ENCODE data around the gene TMEM179B.
A peak's percentile ranks its signal among the peaks of the same experiment; 100 is the strongest.
"Not testable (repeated sequence)": the region's sequence is repeated elsewhere in the genome, so short reads cannot be mapped to it uniquely, and the experiment has no call there.

Gene TMEM179B, protein sequence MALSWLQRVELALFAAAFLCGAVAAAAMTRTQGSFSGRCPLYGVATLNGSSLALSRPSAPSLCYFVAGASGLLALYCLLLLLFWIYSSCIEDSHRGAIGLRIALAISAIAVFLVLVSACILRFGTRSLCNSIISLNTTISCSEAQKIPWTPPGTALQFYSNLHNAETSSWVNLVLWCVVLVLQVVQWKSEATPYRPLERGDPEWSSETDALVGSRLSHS

GRCh38 chr11:62787005-62787759, at the start of gene TMEM179B:
Gene TMEM179B (plus strand): TSS chr11:62787402. CDS start chr11:62787432, 30 bp downstream.
- H3K36me3 Mint-ChIP-seq, result peaks cover 49% of the 10 kb centered on the region
- peak within 1 kb of the TSS; percentile 98 for H3K27ac Mint-ChIP-seq
- no peaks in the 10 kb centered on the region for H3K9me3 Mint-ChIP-seq
- DNase-seq, result peak; percentile 99
- H3K4me1 Mint-ChIP-seq, result peaks cover 50% of the 10 kb centered on the region
- CTCF ChIA-PET, result interaction anchor here (0.7 to 4.2 kb wide), 29 partner anchors 10 to 129 kb away, joined by 3 to 65 read pairs (median 4); partner anchors contain the start of genes NXF1, POLR2G, SLC3A2 and STX5
- H3K27me3 Mint-ChIP-seq, result no peaks in the 10 kb centered on the region
- H3K4me3 Mint-ChIP-seq, result peak within 1 kb of the TSS; percentile 96

DNA sequence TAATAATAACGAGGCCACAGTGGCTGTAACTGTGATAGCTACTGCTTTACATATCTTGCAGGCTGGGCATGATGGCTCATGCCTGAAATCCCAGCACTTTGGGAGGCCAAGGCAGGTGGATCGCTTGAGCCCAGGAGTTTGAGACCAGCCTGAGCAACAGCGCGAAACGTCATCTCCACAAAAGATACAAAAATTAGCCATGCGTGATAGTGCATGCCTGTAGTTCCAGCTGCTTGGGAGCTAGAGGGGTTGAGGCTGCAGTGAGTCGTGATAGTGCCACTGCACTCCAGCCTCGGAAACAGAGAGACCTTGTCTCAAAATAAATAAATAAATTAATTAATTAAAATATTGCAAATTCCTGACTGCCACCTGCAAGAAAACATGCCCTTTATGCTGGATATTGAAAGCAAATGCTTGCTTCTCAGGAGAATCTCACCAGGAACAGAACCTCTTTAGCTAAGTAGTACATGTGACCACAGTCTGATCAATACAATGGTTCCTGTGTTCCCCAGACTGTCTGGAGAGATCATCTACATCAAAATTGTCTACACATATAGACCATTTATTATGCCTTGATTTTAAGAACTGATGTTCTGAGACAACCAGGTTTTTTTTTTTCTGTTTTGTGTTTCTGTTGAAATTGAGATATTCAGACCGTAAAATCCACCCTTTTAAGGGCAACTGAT, 39.6 kb upstream of the TMEM179B start:
- Mint-ChIP-seq H3K4me1 (peaks cover 21% of the 10 kb centered on the region), H3K9me3 (no peaks in the 10 kb centered on the region), H3K27ac (no peak overlapping the region), H3K27me3 (no peaks in the 10 kb centered on the region), H3K36me3 (peaks cover 10% of the 10 kb centered on the region), H3K4me3 (no peak overlapping the region)
- DNase-seq, result no peak
- CTCF ChIA-PET, result interaction anchor here (0.5 to 0.6 kb wide), 2 partner anchors 12 to 1452 kb away, joined by 3 read pairs; no protein-coding TSS in a partner anchor

- DNase-seq, H3K27me3 Mint-ChIP-seq, H3K4me3 Mint-ChIP-seq, H3K27ac Mint-ChIP-seq, H3K9me3 Mint-ChIP-seq, CTCF ChIA-PET: not testable (repeated sequence)
- Mint-ChIP-seq H3K4me1 (peaks cover 35% of the 10 kb centered on the region), H3K36me3 (peaks cover 12% of the 10 kb centered on the region)
These were observed 37.3 kb upstream of the TMEM179B start for GRCh38 chr11:62749931-62750330.

DNA sequence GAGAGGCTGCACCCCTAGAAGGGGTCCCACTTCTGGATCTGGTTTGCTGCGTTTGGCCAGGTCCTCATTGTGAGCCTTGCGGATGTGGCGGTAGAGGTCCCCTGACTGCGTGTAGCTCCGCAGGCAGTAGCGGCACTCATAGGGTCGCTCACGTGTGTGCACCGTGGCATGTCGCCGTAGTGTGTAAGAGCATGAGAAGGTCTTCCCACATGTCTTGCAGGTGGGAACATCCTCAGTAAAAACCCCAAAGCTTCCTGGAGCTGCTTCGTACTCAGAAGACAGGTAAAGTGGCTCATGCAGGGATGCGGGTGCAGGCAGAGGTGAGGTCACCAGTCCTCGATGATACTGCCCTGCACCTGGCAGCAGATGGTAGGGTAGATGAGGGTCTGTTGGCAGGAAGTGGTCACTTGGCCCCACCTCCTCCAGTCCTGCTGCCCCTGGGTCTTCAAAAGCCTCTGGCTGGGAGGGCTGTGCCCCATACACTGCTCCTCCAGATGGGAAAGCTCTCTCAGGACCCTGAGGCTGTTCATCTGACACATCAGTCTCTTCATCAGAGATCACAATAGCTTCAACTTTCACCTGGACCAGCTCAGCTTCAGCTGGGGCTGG, 34.9 kb upstream of the TMEM179B start:
- Mint-ChIP-seq H3K27ac (peak overlapping the region; percentile 63), H3K36me3 (peaks cover 12% of the 10 kb centered on the region), H3K27me3 (peaks cover 2% of the 10 kb centered on the region), H3K4me1 (peaks cover 38% of the 10 kb centered on the region), H3K4me3 (peak overlapping the region; percentile 87), H3K9me3 (no peaks in the 10 kb centered on the region)
- DNase-seq, result no peak
- CTCF ChIA-PET, result interaction anchor here (0.6 kb wide), 1 partner anchor 167 kb away, joined by 3 read pairs; no protein-coding TSS in a partner anchor

- Mint-ChIP-seq H3K4me1 (peaks cover 38% of the 10 kb centered on the region), H3K27ac (peak overlapping the region; percentile 94), H3K36me3 (peaks cover 12% of the 10 kb centered on the region), H3K9me3 (no peaks in the 10 kb centered on the region), H3K4me3 (peak overlapping the region; percentile 87), H3K27me3 (peaks cover 4% of the 10 kb centered on the region)
- CTCF ChIA-PET, result interaction anchor here (0.9 to 2.5 kb wide), 6 partner anchors 9 to 211 kb away, joined by 3 to 11 read pairs (median 4); partner anchors contain the start of gene POLR2G
- DNase-seq, result no peak
These were observed 34.0 kb upstream of the TMEM179B start for GRCh38 chr11:62752994-62753735.

DNA sequence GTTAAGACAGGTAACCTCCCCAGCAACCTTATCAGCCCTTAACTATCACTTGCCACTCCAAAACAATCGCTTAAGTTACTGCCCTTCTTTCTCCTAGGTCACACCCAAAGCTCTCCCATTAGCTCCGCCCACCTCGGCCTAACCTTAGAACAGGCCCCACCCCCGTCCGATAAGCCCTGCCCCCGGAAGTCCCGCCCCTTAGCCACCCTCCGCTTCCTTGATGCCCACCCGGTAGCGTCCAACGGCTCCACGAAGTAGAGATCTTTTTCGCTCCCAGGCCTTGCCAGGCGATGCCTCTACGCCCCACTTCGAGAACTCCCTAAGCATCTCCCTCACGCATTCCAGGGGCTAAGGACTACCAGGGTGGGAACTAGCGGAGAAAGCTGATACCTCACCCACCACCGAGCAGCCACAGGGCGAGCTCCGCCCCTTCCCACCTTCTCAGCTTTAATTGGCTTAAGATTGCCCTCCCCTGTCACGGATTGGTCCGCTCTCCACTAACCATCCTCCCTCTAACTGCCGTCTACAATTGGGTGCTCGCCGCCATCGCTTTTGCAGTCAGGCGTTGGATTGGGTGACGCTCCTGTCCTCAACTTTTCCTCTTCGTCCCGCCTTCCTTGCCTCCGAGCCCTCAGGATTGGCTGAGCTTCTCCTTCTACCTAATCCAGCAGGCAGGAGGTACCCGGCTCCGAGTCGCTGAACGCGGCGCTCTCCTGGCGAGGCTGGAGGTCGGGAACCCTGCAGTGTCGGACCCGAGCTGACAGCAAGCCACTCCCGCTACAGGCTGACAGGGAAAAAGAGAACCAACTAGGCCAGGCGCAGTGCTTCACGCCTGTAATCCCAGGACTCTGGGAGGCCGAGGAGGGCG, 33.2 kb upstream of the TMEM179B start, which contains the start of gene ZBTB3:
ZBTB3 (minus strand) TSS at position 425 of the 868 bp plus-strand sequence. CDS start 496 bp downstream, outside the sequence.
- Mint-ChIP-seq H3K9me3 (no peaks in the 10 kb centered on the region), H3K36me3 (peaks cover 9% of the 10 kb centered on the region), H3K4me3 (peak within 1 kb of the TSS; percentile 87), H3K27ac (peak within 1 kb of the TSS; percentile 94), H3K4me1 (peaks cover 35% of the 10 kb centered on the region), H3K27me3 (peaks cover 8% of the 10 kb centered on the region)
- CTCF ChIA-PET, result interaction anchor here (0.6 to 2.5 kb wide), 9 partner anchors 8 to 212 kb away, joined by 3 to 11 read pairs (median 4); partner anchors contain the start of gene POLR2G
- DNase-seq, result peak; percentile 98

DNA sequence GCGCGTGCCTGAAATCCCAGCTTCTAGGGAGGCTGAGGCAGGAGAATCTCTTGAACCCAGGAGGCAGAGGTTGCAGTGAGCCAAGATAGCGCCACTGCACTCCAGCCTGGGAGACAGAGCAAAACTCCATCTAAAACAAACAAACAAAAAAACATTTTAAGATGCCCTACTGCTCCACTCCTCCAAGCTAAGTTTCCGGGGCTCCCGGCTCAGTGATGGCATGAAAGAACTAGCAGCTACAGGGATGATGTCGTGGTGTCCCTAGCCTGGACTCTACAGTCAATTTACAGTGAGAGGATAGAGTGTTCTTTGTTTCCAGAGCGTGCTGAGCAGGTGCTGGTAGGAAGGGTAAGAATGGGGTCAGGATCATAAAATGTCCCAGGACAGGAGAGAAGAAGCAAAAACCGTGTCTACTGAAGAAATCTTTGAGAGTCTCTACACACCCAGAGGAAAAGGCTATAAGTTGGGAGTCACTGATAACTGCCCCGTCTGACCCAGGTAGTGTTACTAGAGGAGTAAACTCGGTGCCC, 32.1 kb upstream of the TMEM179B start:
- peak overlapping the region; percentile 47 for H3K4me3 Mint-ChIP-seq
- H3K9me3 Mint-ChIP-seq, result no peaks in the 10 kb centered on the region
- peaks cover 8% of the 10 kb centered on the region for H3K27me3 Mint-ChIP-seq
- peak overlapping the region; percentile 71 for H3K27ac Mint-ChIP-seq
- H3K4me1 Mint-ChIP-seq, result peaks cover 26% of the 10 kb centered on the region
- no peak for DNase-seq
- CTCF ChIA-PET, result interaction anchor here (1.5 to 2.5 kb wide), 2 partner anchors 31 to 213 kb away, joined by 3 to 11 read pairs; no protein-coding TSS in a partner anchor
- H3K36me3 Mint-ChIP-seq, result peaks cover 6% of the 10 kb centered on the region

DNA sequence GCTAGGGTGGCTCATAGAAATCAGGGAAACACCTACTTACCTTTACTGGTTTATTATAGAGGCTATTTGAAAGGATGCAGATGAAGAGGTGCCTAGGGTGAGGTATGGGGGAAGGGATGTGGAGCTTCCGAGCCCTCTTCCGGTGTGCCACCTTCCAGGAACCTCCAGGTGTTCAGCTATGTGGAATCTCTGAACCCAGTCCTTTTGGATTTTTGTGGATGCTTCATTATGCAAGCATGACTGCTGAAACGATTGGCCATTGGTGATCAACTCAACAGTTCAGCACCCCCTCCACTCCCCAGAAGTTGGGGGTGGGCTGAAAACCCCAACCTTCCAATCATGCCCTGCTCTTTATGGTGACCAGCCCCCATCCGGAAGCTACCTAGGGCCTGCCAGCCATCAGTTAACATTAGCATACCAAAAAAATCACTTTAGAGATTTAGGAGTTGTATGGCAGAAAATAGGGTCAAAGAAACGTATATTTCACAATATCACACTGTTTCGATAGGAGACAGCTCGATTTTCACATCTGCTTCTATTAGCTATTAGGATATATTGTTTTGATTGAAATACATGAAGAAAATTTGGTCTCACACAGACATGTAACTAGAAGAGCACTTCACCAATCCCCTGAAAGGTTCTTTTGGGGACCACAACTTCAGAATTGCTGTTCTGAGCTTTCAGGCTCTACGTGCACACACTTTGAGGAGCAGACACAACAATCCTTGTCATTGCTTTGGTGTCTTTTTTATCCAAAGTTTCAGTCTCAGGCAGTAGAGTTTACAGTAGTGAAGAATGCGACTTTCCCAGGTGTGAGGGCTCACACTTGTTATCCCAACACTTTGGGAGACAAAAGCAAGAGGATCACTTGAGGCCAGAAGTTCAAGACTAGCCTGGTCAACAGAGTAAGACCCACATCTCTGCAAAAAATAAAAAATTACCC, 29.1 kb upstream of the TMEM179B start:
- DNase-seq, result no peak
- CTCF ChIA-PET, result interaction anchor here (2.5 kb wide), 1 partner anchor 11 kb away, joined by 19 read pairs; the partner anchor contains the start of gene TAF6L
- H3K9me3 Mint-ChIP-seq, result no peaks in the 10 kb centered on the region
- no peak overlapping the region for H3K4me3 Mint-ChIP-seq
- peaks cover 8% of the 10 kb centered on the region for H3K27me3 Mint-ChIP-seq
- H3K36me3 Mint-ChIP-seq, result peaks cover 10% of the 10 kb centered on the region
- H3K27ac Mint-ChIP-seq, result no peak overlapping the region
- peaks cover 29% of the 10 kb centered on the region for H3K4me1 Mint-ChIP-seq

DNA sequence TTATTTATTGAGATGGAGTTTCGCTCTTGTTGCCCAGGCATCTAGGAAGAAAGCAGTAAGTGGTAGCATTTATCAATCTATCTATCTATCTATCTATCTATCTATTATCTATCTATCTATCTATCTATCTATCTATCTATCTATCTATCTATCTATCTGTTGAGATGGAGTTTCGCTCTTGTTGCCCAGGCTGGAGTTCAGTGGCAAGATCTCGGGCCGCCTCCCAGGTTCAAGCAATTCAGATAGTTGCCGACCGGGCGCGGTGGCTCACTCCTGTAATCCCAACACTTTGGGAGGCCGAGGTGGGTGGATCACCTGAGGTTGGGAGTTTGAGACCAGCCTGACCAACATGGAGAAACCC, 26.4 kb upstream of the TMEM179B start:
- H3K9me3 Mint-ChIP-seq, result not testable (repeated sequence)
- H3K36me3 Mint-ChIP-seq, result peaks cover 16% of the 10 kb centered on the region
- CTCF ChIA-PET, result interaction anchor here (0.7 to 2.2 kb wide), 3 partner anchors 15 to 32 kb away, joined by 3 to 9 read pairs (median 3); partner anchors contain the start of genes TMEM179B and TTC9C

DNA sequence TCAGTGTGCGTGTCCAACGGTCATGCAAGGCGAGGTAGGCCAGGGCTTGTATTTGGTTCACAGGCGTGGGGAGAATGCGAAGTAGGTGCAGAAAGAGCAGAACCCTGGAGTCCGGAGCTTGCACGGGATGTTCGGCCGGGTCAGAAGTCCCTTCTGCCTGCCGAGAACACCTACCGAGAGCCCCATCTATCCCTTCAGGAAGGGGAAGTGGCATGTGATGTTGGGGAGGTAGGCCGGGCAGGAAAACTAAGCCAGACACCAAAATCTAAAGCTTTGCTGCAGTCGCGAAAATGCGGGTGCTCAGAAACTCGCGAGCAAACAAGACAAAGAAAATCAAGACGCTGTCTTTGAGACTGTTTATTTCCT, 16.4 kb upstream of the TMEM179B start:
- H3K9me3 Mint-ChIP-seq, result no peaks in the 10 kb centered on the region
- peak overlapping the region; percentile 90 for H3K4me3 Mint-ChIP-seq
- peak; percentile 47 for DNase-seq
- H3K4me1 Mint-ChIP-seq, result peaks cover 36% of the 10 kb centered on the region
- H3K27me3 Mint-ChIP-seq, result no peaks in the 10 kb centered on the region
- H3K36me3 Mint-ChIP-seq, result peaks cover 18% of the 10 kb centered on the region
- peak overlapping the region; percentile 94 for H3K27ac Mint-ChIP-seq
- CTCF ChIA-PET, result interaction anchor here (0.6 to 10.4 kb wide), 5 partner anchors 9 to 106 kb away, joined by 3 to 65 read pairs (median 10); partner anchors contain the start of genes C11orf98, CSKMT, POLR2G and TMEM179B

More for the DNA sequence above, 26.4 kb upstream of the TMEM179B start:
- peak; percentile 33 for DNase-seq
- H3K4me1 Mint-ChIP-seq, result peaks cover 23% of the 10 kb centered on the region
- H3K4me3 Mint-ChIP-seq, result peak overlapping the region; percentile 96
- H3K27me3 Mint-ChIP-seq, result not testable (repeated sequence)
- H3K27ac Mint-ChIP-seq, result peak overlapping the region; percentile 94
